SU-DHL-6 (cell line): Measurements from ENCODE around the gene BET1.

ENCODE experiments used
- EZH2phosphoT487 ChIP-seq: fragments of 200-600 bp; sonication (generic), shearing (Covaris generic); conservative IDR thresholded peaks from 2 replicates; pipeline ENCODE4 v1.6.1; 2018; ENCODE audit warnings: mild to moderate bottlenecking, antibody characterized with exemption, low read length, moderate library complexity, mixed read lengths
- TF ChIP-seq, protein P1 (sequence below): fragments of 200-600 bp; sonication (generic); IDR thresholded peaks from one replicate; pipeline ENCODE4 v1.5.1; 2017; ENCODE audit warnings: antibody characterized with exemption, mild to moderate bottlenecking, low read length, moderate library complexity; ENCODE audit not compliant: insufficient read depth, poor library complexity, severe bottlenecking

- TF ChIP-seq, protein P1, sequence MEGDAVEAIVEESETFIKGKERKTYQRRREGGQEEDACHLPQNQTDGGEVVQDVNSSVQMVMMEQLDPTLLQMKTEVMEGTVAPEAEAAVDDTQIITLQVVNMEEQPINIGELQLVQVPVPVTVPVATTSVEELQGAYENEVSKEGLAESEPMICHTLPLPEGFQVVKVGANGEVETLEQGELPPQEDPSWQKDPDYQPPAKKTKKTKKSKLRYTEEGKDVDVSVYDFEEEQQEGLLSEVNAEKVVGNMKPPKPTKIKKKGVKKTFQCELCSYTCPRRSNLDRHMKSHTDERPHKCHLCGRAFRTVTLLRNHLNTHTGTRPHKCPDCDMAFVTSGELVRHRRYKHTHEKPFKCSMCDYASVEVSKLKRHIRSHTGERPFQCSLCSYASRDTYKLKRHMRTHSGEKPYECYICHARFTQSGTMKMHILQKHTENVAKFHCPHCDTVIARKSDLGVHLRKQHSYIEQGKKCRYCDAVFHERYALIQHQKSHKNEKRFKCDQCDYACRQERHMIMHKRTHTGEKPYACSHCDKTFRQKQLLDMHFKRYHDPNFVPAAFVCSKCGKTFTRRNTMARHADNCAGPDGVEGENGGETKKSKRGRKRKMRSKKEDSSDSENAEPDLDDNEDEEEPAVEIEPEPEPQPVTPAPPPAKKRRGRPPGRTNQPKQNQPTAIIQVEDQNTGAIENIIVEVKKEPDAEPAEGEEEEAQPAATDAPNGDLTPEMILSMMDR = no peak
- TF ChIP-seq EZH2phosphoT487 = no peak
These were observed 59.5 kb downstream of the BET1 start for GRCh38 chr7:93944673-93945072.
